NK-92 treated with Interleukin-12 subunit alpha and Interleukin-12 subunit beta, amount 100 ng/mL, for 24 hours (cell line): ENCODE measurements around the gene ZSCAN5C.
"Not testable (repeated sequence)": the region's sequence is repeated elsewhere in the genome, so short reads cannot be mapped to it uniquely, and the experiment has no call there.

Experiments
- DNase-seq: peaks from one replicate; lab custom pipeline; 2025; lab: John Stamatoyannopoulos, UW

ZSCAN5C gene

DNA sequence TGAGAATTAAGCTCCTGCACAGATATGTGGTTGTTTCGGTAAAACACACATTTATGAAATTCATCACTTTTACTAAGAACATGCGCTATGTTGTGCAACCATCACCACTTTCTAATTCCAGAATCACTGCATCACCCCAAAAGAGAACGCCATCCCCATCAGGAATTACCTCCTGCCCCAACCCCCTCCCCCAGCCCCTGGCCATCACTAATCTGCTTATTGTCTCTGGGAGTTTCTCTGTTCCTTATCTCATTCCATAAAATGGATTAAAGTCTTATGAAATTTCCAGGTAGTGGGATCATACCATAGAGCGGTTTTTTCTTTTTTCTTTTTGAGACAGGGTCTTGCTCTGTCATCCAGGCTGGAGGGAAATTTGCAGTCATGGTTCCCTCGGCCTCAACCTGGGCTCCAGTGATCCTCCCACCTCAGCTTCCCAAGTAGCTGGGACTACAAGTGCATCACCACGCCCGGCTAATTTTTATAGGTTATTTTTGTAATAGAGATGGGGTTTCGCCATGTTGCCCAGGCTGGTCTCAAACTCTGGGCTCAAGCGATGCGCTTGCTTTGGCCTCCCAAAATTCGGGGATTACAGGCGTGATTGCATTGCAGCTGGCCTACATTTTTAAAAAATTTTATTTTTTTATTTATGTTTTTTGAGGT lies 8.0 kb upstream of the ZSCAN5C start:
- DNase-seq = no peak

- not testable (repeated sequence) for DNase-seq
Observed at GRCh38 chr19:56197646-56198045, 4.4 kb upstream of the ZSCAN5C start, which contains the start of gene ZSCAN5B. ZSCAN5B (minus strand) TSS chr19:56197783; CDS start chr19:56193052, 4,731 bp downstream.

- no peak for DNase-seq
Observed at GRCh38 chr19:56199687-56200086, 2.4 kb upstream of the ZSCAN5C start.

GRCh38 chr19:56207581-56207980 lies 5.5 kb downstream of the ZSCAN5C start:
- not testable (repeated sequence) for DNase-seq

- DNase-seq = no peak
Observed at GRCh38 chr19:56209091-56209490, 7.0 kb downstream of the ZSCAN5C start.

GRCh38 chr19:56210036-56210435 lies 8.0 kb downstream of the ZSCAN5C start:
- not testable (repeated sequence) for DNase-seq

GRCh38 chr19:56211718-56212117 lies 9.6 kb downstream of the ZSCAN5C start:
- no peak for DNase-seq

DNA sequence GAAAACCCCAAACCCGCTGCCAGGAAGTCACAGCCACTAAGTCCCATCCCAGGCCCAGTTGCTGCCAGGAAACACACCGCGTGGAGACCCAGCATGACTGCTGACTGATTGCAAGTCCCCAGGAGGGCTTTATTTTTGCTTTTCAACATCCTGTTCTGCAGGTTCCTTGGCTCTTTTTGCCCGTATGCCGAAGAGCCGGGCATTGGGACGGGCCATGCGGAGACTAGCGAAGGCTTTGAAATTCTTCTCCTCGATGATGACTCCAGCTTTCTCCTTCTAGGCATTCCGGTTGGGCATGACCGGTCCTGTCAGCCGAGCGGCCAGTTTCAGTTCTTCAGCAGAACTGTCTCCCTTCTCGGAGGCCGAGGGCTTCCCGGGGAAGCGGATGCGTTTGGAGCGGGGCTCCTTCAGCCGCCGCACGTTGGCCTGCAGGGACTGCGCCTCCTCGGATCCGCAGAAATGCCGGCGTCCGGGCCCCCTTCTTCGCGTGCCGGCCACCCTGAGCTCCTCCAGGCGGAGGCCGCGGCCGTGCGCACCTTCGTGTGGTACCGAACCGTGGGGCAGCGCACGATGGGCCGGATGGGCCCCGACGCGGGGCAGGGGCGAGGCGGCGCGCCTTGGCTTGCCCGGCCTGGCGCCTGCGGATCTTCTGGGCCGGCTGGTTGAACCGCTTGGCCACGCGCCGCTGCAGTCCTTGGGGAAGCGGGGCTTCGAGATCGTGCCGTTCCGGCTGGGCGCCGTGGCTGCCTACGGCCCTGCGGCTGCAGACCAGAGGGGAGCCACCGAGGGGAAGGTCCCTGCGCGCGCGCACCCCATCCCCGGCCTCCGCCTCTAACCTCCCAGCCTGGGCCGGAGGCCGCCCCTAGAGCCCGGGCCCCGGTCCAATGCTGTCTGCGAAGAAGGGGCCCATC lies 15.2 kb downstream of the ZSCAN5C start:
- no peak for DNase-seq

- DNase-seq = no peak
Observed at GRCh38 chr19:56218961-56219360, 16.9 kb downstream of the ZSCAN5C start.

- DNase-seq = not testable (repeated sequence)
Observed at GRCh38 chr19:56221442-56221841, 19.4 kb downstream of the ZSCAN5C start.

GRCh38 chr19:56221851-56222250 lies 19.8 kb downstream of the ZSCAN5C start:
- no peak for DNase-seq

DNA sequence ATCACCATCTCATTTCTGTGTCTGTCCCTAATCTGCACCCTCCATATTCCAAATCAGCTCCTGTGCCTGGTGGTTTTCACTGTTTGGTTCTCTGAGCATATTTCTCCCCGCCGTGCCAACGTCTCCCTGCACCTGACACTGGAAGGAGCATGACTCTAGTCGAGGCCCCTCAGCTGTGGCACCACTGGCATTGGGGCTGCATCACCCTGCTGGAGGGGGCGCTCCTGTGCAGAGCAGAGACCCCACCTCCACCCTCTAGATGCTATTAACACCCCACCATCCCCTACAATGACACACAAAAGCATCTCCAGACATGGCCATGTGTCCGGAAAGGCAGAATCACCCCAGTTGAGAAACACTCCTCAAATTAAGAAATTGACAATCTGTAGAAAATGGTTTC lies 20.8 kb downstream of the ZSCAN5C start:
- DNase-seq = no peak

DNA sequence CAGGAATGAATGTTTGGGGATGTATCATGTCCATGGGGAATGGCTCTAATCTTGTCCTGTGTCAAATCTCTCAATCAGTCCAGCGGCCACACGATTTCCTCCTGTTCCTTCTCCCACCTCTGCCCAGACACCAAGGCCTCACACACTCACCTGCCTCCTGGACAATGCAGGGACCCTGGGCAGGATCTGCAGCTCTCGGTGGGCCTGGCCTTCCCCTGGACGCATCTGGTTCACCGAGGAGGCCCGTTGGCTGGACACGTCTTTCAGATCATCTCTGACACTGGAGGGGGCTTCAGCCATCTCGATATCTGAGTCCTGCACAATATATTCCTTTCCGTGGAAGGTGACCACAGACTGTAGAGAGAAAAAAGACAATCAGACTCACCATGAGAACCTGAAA lies 21.4 kb downstream of the ZSCAN5C start:
- DNase-seq = no peak

GRCh38 chr19:56245121-56245740 lies 43.2 kb downstream of the ZSCAN5C start:
- DNase-seq = no peak

DNA sequence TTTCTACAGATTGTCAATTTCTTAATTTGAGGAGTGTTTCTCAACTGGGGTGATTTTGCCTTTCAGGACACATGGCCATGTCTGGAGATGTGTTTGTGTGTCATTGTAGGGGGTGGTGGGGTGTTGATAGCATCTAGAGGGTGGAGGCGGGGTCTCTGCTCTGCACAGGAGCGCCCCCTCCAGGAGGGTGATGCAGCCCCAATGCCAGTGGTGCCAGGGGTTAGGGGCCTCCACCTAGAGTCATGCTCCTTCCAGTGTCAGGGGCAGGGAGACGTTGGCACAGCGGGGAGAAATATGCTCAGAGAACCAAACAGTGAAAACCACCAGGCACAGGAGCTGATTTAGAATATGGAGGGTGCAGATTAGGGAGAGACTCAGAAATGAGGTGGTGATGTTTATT lies 43.7 kb downstream of the ZSCAN5C start:
- DNase-seq = not testable (repeated sequence)

- not testable (repeated sequence) for DNase-seq
Observed at GRCh38 chr19:56248736-56249338, 46.8 kb downstream of the ZSCAN5C start.

DNA sequence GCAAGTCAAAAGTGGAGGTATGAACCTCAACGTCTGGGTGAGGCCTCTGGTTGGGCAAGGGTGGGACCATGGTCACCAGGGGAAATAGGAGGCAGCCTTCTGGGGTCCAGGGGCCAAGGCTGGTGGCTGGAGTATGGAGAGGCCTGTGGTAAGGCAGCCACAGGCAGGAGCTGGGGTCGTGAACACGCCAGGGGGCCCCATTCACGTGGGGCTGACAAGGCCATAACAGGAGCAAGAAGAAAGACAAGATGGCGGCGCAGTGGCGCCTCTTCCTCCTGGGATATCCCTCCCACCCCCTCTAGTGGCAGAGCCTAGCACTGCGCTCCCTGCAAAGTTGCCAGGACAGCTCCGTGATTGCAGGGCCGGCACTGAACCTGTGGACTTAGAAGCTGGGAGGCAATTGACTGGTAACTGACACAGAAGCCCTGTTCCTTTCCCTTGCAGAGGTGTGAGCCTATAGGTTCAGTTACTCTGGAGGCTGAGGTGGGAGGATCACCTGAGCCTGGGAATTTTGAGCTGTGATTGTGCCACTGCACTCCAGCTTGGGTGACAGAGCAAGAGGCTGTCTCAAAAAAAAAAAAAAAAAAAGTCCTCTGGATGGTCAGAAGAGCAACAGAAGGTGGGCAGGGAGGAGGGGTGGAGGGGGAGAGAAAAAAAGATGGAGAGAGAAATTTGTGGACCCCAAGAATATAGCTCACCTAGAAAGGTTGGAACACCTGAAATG lies 50.8 kb downstream of the ZSCAN5C start:
- DNase-seq = peak; percentile 4

DNA sequence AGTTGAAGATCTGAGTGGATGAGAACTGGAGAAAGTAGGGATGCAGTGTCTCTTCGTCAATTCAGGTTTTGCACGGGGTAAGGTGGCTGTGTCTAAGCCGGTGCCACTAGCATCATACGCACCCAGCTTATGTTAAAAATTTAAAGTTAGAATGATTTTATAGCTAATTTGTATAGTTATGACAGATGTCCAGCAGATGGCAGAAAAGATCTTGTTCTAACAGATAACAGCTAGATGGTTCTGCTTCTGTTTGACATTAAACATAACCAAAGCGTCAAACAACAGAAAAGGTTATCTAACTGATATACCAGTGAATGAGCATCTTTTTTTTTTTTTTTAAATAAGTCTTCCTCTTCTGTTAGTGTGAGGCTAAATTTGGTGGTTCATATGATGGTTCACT lies 51.7 kb downstream of the ZSCAN5C start:
- DNase-seq = no peak

DNA sequence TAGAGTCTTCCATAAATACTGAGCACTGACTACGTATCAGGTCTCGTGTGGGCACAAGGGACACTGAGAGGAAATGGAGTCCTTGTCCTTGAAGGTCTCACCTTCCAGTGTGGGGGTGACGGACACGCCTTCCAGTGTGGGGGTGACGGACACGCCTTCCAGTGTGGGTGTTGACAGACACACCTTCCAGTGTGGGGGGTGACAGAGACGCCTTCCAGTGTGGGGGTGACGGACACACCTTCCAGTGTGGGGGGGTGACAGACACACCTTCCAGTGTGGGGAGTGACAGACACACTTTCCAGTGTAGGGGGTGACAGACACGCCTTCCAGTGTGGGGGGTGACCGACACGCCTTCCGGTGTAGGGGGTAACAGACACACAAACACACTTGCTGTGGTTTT lies 56.2 kb downstream of the ZSCAN5C start:
- no peak for DNase-seq
